HG03103 (cell line): ENCODE data around the gene PGM2L1.
"Not testable (repeated sequence)": the region's sequence is repeated elsewhere in the genome, so short reads cannot be mapped to it uniquely, and the experiment has no call there.

Experiments used
- ATAC-seq: cut with Tn5 transposase; IDR thresholded peaks from one replicate; pipeline ENCODE4 v1.9.1; 2021; ENCODE audit warnings: low read depth; ENCODE audit not compliant: unreplicated experiment

The PGM2L1 gene

DNA sequence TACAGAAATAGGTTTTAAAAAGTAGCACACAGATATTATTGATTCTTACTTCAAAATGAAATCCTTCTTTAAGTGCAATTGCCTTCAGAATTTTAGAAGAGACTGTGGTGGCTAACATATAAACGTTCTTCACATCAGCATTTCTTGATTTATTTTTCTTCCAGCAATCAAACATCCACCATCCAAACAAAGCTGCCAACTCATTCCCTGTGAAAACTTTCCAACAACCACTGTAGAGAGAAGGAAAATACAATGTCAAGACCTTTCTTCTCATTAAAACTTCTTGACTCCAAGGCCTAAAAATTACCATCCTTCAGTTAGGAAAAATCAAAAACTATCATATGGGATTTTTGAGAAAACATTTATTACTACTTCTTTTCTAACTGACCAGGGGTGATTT lies 52.8 kb downstream of the PGM2L1 start:
- no peak for ATAC-seq

DNA sequence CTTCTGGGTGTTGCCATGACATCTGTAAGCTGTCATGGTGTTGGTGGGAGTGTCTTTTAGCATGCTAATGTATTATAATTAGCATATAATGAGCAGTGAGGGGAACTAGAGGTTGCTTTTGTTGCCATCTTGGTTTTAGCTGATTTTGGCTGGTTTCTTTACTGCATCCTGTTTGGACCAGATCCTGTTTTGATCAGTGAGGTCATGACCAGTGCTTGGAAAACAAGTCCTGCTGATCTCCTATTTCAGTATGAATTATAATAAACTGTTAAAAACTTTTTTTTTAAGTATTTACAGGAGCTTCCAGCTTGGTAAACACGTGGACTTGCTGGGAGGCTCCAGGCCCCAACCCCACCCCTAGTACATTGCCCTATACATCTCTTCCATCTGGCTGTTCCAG lies 56.3 kb downstream of the PGM2L1 start:
- no peak for ATAC-seq

DNA sequence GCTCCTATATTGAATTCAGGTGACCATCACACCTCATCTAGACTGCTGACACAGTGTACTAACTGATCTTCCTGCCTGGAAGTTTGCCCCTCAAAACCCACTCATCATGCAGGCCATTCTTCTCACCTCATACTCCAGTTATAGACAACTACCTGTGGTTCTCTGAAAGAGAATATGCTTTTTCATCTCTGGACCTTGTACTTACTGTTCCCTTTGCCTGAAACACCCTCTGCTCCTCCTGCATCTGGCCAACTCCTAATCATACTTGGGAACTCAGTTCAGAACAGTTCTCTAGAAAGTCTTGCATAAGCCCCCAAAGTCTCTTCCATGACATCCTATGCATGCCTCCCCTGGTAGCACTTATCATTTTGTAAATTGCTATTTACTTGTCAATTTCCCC lies 58.6 kb downstream of the PGM2L1 start:
- no peak for ATAC-seq

DNA sequence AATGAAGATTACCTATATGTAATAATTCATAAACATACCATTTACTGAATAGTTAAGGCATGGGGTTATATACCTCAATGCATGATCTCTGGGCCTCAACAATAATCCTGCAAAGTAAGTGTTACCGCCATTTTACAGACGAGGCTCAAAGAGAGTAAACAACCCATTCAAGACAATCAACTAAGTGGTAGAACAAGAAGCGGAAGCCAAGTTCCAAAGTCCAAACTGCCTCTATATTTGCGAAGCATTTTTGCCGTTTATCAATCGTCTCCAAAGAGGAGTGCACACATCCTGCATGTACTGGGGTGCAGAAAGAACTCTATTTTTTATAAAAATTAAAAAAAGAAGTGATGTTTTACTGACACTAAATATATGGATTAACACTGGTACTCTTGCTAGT lies 59.3 kb downstream of the PGM2L1 start:
- ATAC-seq, result no peak

DNA sequence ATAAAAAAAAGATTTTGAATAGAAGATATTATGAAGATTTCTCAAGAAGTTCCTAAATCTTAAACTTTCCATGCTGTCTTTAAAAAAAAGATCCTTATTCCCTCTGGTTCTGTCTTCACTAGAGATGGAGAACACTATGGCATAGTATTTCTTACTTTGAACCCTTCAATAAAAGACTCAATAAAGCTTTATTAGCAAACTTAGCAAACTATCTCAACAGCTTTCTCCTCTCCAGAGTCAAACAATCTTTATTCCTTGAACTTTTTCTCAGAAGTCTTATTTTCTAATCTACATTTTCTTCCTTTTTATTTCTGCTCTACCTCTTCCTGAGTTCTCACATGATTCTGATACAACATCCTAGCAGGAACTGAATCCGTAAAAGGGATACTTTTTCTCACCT lies 65.0 kb downstream of the PGM2L1 start:
- no peak for ATAC-seq

DNA sequence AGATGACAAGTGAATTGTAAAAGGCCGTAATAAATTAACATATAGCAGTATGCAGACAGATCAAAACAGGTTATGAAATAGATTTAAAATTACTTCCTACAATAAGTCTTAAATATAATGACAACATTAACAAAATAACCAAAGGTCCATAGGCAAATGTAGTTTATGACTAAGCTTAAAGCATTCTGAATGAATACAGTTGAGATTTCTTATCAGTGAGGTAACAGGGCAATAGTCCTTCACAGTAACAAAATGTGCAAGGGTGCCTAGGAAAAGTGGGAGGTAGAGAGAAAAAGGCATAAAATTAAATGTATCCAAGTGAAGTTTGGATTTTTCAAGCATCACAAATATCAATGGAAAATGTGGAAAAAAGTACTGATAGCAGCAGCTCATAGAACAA lies 65.9 kb downstream of the PGM2L1 start:
- no peak for ATAC-seq

DNA sequence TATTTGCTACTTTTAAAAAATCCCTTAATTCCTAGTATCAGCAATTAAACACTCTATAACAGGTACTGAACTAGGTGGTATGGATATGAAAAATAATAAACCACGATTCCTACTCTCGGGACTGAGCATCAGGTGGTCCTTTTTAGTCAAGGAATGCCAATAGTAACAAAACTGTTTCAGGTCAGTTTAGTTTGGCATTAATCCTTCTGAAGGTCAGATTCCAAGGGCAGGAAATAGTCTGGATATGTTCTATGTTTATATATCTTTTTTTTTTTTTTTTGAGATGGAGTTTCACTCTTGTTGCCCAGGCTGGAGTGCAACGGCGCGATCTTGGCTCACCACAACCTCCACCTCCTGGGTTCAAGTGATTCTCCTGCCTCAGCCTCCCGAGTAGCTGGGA lies 67.2 kb downstream of the PGM2L1 start:
- not testable (repeated sequence) for ATAC-seq

DNA sequence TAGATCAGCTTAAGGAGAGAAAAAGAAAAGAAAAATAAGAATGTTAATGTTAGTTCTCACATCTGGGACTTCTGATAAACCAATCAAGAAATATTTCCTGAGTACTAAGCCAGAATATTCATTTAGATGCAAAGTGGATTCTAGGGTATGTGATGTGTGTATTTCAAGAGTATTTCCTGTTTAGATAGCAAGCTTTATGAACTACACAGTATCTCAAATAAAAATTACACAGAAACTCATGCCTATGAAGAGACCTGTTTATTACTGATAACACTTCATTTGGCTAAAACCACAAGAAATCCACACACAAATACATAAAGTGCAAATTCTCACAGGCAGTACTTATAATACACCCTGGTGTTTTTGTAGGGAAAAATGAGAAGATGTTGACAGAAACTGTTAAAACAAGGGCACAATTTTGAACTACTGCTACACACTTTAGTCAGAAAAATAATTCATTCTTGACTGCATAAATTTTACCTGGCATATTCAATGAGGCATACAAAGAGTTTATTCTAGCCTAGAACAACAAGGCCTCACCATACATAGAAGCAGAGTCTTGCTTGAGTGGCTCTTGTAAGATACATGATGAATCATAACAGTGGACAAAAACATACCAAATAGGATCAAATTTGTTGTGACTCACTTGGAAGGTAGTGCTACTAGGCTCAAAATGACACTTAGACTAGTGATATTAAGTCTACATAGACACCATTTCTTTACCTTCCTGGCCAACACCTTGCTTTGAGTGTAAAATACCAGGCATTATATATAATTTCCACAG lies 68.0 kb downstream of the PGM2L1 start:
- no peak for ATAC-seq

DNA sequence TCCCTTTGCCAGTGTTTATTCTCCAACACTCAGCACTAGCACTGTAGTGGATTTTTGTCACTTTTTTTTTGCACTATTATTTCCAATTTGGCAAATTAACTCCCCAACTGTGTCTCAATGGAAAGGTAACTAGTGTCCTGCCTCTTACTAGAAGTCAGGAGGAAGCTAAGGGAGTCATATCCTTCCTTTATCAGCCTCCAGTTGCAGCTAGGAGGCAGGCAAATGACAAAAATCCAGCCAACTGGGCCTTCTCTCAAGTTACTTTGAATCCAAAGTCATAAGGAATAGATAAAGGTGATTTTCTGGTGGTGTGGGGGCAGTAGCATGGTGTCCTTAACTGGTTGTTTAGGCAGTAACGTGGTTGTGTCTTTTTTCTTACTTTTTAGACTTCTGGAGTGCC lies 71.2 kb downstream of the PGM2L1 start:
- no peak for ATAC-seq

DNA sequence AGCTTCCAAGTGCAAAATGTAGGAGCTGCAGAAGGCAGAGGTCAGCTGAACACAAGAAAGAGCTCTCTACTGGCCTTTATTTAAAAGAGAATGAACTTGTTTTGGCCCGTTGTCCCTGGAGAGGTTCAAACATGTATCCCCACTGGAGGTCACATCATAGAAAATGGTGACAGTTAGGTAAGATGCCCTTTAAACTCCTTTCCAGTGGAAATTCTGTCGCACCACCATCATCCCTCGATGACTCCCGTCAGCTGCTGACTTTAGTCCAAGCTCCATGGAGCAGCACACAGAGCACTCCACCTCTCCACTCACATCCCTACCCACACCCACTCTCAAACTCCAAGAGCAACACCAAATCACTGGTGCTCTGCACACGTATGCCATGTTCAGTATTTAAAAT lies 71.6 kb downstream of the PGM2L1 start:
- no peak for ATAC-seq

DNA sequence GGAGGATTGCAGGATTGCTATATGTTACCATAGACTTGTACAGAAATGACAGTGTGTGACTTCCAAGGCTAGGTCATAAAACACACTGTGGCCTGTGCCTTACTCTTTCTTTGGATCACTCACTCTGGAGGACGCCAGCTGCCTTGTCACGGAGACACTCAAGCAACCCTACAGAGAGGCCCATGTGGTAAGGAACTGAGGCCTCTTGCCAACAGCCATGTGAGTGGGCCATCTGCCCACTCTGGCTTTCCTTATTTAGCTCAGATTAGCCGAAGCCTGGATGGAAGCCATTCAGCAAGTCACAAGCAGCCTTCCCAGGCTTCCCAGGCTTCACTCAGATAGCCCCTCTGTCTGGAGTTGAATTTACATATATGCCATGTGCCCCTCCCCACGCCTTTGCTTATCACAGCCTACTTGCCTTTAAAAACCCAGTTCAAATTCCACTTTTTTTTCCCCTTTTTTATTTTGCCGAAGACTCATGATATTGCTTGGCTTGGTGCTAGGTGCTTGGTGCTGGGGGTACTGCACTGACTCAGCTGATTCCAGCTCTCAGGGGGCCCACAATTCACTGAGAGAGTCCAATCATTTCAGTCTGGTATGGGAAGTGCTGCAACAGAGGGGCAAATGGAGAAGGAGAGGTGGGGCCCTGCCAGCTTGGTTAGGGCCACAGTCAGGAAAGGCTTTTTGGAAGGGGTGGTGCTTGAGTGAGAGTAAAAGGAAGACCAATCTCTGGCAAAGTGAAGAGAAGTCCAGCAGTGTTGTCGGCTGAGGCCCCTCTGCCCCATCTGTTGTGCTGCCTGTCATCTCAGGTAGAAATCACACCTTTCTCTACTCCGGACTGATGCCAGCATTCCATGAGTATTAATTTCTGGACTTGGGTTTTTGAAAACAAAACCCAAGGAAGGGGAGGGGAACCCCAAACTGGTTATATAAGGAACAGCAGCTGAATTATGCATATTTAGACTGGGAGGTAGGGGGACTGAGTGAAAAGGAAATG lies 72.3 kb downstream of the PGM2L1 start:
- no peak for ATAC-seq

DNA sequence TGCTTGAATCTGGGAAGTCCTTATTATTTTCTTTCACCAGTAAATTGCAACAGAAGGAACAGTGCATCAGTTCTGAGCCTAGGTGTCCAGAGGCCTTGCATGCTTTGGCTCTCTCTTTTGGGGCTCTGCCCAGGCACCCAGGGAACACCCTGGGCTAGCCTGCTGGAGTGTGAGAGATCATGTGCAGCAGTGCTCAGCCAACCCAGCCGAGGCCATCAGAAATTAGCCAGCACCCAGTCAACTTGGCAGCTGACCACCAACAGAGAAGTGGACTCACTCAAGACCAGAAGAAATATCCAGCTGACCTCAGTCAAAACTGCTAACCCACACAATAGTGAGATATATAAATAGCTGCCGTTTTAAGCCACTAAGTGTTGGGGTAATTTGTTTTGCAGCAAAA lies 75.6 kb downstream of the PGM2L1 start:
- ATAC-seq, result no peak

DNA sequence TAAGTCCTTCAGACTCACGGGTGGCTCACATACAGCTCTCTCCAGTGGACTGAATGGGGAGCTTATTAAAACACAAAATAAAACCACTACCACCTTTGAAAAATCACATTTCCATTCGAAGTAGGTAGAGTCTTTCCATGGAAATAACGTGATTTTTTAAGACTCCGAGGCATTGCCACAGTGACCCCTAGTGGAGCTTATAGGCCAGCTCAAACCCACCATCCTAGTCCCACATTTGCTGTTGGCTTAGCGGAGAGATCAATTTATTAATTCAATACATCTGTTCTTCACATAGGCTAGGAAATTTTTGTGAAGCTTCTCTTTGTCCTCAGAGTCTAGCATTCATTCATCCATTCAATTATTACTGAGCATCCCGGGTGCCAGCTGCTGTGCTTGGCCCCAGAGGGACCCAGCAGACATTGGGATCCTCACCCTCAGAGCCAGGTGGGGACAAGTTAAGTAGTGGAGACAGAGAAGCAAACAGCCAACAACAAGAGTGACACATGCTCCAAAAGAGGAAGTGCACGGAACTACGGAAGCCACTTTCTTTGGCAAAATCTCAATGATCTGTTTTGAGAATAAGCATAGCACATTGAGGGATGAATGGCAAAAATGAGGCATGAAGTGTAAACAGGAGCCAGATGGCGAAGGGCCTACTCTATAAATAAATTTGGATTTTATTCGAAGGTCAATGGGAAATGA lies 76.6 kb downstream of the PGM2L1 start:
- ATAC-seq, result no peak

DNA sequence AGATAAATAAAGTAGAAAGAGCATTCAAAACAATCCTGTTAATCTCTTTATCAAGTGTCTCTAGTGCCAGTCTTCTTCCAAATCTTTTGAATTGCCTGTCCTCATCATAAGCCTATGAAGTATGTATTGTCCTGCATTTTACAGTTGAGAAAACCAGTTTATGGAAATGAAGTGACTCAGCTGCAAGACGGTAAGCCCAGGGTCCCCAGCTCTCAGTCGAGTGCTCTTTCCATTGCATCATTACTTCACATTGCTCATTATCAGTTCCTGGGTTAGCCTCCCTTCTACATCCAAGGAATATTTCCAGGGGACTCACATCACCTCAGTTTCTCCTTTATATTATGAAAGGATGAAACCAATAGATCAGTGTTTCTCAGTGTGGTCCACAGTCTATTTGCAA lies 77.7 kb downstream of the PGM2L1 start:
- ATAC-seq, result no peak

DNA sequence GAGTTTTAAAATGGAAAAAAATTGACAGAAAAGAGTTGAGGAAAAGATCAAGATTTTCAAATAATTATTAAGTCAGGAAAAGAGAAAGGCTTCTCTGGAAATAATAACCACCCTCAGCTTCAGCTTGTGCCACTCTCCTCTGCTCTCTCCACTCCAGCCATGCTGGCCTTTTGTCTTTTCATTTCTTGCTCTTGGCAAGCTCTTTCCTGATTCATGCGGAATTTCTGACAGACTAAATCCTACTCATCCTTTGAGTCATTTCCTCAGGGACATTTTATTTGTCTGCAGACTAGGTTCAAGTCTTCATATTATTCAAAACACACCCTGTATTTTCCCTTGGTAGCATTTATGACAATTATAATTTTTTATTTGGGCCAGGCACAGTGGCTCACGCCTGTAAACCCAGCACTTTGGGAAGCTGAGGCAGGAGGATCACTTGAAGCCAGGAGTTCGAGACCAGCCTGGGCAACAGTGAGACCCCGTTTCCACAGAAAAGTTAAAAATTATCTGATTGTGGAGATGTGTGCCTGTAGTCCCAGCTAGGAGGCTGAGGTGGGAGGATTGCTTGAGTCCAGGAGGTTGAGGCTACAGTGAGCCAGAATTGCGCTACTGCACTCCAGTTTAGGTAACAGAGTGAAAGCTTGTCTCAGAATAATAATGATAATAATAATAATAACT lies 79.0 kb downstream of the PGM2L1 start:
- ATAC-seq, result no peak

DNA sequence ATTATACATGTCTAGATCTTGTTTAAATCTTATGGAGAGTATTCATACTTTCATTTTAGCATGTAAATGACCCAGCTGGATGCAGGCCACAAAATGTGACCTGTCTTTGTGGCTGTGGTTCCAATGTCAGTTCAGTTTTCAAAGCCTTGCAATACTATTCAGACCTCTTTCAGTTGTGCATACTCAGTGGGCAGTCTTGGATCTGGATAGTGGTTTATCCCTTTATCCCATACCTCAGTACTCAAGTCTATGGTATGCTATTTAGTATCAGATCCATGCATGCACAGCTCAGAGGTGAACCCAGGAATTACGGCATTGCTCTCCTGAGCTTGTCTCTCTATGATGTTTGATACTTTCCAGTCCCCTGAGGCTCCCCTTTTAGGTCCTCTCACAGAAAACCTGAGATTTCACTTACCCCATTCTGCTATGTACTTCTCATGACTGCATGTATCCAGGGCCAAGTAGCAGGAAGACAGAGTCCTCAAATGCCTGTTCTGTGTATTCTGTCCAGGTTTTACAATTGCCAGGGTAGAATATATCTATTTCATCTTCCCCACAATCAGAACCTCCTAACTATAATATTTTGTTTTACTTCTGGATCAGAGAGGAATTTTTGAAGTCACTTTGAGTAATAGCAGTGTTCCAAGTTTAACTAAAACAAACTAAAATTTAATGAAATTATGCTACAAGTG lies 79.8 kb downstream of the PGM2L1 start:
- ATAC-seq, result no peak

DNA sequence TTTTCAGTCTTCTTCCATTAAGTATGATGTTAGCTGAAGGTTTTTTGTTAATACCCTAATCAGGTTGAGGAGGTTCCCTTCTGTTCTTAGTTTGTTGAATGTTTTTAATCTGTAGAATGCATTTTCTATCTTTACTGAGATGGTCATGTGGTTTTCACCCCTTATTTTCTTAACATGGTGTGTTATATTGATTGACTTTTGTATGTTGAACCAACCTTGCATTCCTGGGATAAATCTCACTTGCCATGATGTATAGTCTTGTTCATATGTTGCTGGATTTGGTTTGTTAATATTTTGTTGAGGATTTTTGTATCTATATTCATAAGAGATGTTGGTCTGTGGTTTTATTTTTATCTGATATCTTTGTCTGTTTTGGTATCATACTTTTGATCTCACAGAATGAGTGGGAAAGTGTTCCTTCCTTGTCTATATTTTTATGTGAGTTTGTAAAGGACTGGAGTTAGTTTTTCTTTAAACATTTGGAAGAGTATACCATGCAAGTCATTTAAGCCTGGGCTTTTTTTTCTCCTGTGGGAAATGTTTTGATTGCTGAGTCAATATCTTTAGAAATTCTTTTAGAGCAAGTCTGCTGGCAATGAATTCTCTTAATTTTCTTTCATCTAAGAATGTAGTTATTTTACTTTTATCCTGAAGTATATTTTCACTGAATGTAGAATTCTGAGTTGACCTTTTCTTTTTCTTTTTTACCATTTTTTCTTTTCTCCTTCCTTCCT lies 81.3 kb downstream of the PGM2L1 start:
- no peak for ATAC-seq

DNA sequence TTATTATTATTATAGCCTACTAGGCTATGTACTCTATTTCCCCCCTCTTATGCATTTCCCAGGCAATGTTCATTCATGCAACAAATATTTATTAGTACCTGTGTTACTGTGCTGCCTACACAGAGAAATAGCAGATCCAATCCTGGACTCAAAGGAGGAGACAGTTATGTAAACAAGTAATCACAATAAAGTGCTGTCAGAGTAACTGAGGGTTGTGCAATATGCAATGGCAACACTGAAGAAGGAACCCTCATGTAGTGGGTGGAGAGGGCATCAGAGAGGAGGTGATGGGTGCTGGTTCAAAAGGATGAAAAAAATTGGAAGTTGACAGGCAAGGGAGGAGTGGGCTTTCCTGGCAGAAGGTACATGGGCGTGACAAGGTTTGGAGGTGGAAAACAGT lies 85.9 kb downstream of the PGM2L1 start:
- no peak for ATAC-seq

DNA sequence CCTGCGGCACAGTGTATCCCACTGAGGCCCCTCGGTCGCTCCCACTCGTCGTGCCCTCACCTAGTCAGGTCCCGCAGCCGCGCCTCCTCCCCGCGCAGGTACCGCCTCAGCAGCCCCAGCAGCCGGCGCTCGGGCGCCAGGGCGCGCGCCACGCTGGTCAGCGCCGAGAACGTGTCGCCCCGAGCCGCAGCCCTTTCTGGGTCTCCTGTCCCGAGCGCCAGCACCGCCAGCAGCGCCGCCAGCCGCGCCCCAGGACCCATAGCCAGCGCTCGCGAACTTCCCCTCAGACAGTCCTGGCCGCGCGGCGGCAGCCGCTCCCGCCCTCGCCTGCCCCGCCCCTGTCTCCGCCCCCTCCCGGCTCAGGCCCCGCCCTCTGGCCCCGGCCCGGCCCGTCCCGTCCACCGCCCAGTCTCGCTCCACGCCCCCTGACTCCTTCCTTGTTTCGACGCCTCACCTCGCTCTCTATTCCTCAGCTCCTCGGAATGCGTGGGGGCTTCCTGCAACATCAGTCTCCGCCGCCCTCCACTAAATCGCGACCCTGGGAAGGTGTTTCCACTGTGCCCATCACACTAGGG lies 86.8 kb downstream of the PGM2L1 start, which contains the start of gene P4HA3:
Gene P4HA3, minus strand, starts transcription at position 289 of the 575 bp plus-strand sequence. Its CDS starts 29 bp downstream, at position 260.
- ATAC-seq, result no peak
